Kidney (tissue), 14 donors: ENCODE data around the gene PHACTR1. TPM values are rescaled to one million over a fixed set of nuclear protein-coding genes. Genes with fewer than 3 reads are reported as not detected.

Experiments used
- DNase-seq, 5 donors: peaks; one replicate each; pipeline ENCODE4 v3.0.0-alpha.2; 2013 to 2020
- FAIRE-seq: peaks from 2 replicates; lab custom pipeline; 2012; peaks lifted over from hg19 to GRCh38; lab: Jason Lieb, UNC
- H3K27ac ChIP-seq, 2 donors: one replicate each; pipeline ENCODE4 v1.7.0; 2013; ENCODE audit warnings: low read depth in 2 of 2, low read length in 2 of 2, inconsistent platforms in 1 of 2
- H3K27me3 ChIP-seq: one replicate; pipeline ENCODE4 v1.7.1; 2013; ENCODE audit warnings: low read length, inconsistent platforms; ENCODE audit not compliant: control insufficient read depth, insufficient read depth
- H3K36me3 ChIP-seq, 3 donors: one replicate each; pipeline versions ENCODE4 v1.7.0 to v1.7.1; 2013; ENCODE audit warnings: low read length in 3 of 3, control low read depth in 1 of 3, inconsistent platforms in 1 of 3; ENCODE audit not compliant: insufficient read depth in 3 of 3, control insufficient read depth in 2 of 3
- H3K4me1 ChIP-seq, 3 donors: one replicate each; pipeline versions ENCODE4 v1.7.0 to v1.7.1; 2013; ENCODE audit warnings: low read length in 3 of 3, inconsistent platforms in 1 of 3, low read depth in 1 of 3; ENCODE audit not compliant: control insufficient read depth in 2 of 3, insufficient read depth in 2 of 3
- H3K4me3 ChIP-seq, 3 donors: one replicate each; pipeline versions ENCODE4 v1.7.0 to v1.8.1; 2013; ENCODE audit warnings: low read length in 3 of 3, control low read depth in 1 of 3, inconsistent platforms in 1 of 3
- H3K9ac ChIP-seq, 3 donors: one replicate each; pipeline versions ENCODE4 v1.7.0 to v1.7.1; 2013; ENCODE audit warnings: low read length in 3 of 3, control low read depth in 1 of 3, inconsistent platforms in 1 of 3
- H3K9me3 ChIP-seq, 3 donors: one replicate each; pipeline versions ENCODE4 v1.7.0 to v1.7.1; 2013; ENCODE audit warnings: low read length in 3 of 3, control low read depth in 1 of 3, inconsistent platforms in 1 of 3; ENCODE audit not compliant: control insufficient read depth in 2 of 3, insufficient read depth in 1 of 3
- intact Hi-C: fragments of 100-400 bp; cut with DNase I; formaldehyde crosslinking; loops from one replicate; pipeline ENCODE4 v1.11.1; 2022
- polyA plus RNA-seq: library from polyadenylated mRNA; stranded (reverse); fragments of 350-450 nt; fragmentation: Illumina TruSeq; extraction: RNeasy Lipid Tissue Mini Kit (QIAGEN cat#74804); gene quantifications from one replicate; pipeline ENCODE4 v1.2.3, GENCODE V29; 2014; ENCODE audit warnings: low read depth, low replicate concordance; ENCODE audit not compliant: insufficient read depth
- total RNA-seq: library from RNA; stranded (reverse); fragmentation: NEBNext Ultra II Directional; extraction: Animal tissue kit (Norgen Biotek cat#: 25700); gene quantifications from one replicate; pipeline ENCODE4 v1.2.1, GENCODE V29; 2021
- TF ChIP-seq, protein P1 (sequence below): IDR thresholded peaks from 3 replicates; pipeline ENCODE4 v1.5.1; 2012; ENCODE audit warnings: mild to moderate bottlenecking, moderate library complexity, borderline replicate concordance; ENCODE audit not compliant: insufficient read depth; ENCODE audit errors: extremely low read depth
- donor health status: control.
- donor health status: control.
- donor health status: control.
- donor health status: control.
- donor health status: control.
- donor health status: DM: yes; HTN: yes; CAD: no.
- donor health status: Normal renal cell carcinoma (clear cell type).

PHACTR1 gene
- total and polyA plus RNA-seq, 2 donors from 2014 or later = 3.3 to 33.6 TPM

DNA sequence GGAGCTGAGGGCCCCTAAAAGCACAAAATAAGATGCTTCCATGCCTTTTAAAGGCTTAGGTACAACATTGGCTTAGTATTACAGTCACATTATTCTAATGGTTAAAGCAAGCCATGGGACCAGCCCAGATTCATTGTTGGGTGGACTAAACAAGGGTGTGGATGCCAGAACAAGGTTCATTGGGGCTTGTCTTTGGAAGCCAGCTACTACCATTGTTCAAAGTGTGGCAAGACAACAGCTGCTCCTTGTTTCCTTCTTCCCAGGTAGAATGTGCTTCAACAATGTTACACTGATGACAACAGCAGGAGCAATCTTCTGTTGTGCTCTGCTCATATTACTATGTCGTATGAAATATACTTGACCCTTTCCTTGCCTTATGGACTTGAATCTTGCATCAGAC is 350.3 kb downstream of the PHACTR1 start:
- FAIRE-seq (no peak), DNase-seq (no peak)
- Histone ChIP-seq H3K27me3 (no peaks in the 10 kb centered on the region), H3K27ac (no peak overlapping the region), H3K9me3 (no peaks in the 10 kb centered on the region), H3K36me3 (no peaks in the 10 kb centered on the region), H3K9ac (no peak overlapping the region), H3K4me3 (no peak overlapping the region), H3K4me1 (no peaks in the 10 kb centered on the region)
- intact Hi-C loops = no loop called here
- TF ChIP-seq, protein P1, sequence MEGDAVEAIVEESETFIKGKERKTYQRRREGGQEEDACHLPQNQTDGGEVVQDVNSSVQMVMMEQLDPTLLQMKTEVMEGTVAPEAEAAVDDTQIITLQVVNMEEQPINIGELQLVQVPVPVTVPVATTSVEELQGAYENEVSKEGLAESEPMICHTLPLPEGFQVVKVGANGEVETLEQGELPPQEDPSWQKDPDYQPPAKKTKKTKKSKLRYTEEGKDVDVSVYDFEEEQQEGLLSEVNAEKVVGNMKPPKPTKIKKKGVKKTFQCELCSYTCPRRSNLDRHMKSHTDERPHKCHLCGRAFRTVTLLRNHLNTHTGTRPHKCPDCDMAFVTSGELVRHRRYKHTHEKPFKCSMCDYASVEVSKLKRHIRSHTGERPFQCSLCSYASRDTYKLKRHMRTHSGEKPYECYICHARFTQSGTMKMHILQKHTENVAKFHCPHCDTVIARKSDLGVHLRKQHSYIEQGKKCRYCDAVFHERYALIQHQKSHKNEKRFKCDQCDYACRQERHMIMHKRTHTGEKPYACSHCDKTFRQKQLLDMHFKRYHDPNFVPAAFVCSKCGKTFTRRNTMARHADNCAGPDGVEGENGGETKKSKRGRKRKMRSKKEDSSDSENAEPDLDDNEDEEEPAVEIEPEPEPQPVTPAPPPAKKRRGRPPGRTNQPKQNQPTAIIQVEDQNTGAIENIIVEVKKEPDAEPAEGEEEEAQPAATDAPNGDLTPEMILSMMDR = no peak

DNA sequence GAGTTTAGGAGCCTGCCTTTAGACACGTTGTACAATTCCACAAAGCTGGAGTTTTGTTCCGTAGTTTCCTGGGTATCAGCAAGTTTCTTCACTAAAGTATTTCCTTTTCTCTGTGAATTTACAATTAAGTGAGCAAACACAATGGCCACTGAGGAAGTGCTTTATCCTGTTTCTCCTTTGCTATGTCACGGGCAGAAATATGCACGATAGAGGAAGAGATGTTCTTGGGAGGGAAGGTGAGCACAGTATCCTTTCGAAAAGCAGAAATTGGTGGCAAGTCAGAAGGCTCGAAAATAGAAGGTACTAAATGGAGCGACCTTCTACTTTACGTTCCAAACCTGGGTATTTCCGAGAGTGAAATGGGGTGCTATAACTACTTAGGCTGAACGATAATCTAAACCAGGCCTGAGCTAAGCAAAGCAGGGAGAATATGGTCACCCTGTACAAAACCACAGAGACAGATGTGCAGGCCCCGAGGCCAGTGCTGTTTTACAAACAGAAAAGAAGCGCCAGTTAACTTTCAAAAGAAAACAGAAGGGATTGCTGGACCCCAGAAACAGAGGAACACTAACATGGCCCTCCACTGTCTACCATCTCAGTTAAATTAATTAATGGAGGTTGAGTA is 352.1 kb downstream of the PHACTR1 start:
- DNase-seq (no peak), FAIRE-seq (no peak)
- TF ChIP-seq, protein P1 = no peak
- H3K27me3 ChIP-seq = no peaks in the 10 kb centered on the region
- H3K36me3 ChIP-seq = no peaks in the 10 kb centered on the region
- peak overlapping the region; percentile 3 to 4 for H3K27ac ChIP-seq
- no peak overlapping the region for H3K4me3 ChIP-seq
- H3K9ac ChIP-seq = no peak overlapping the region
- no peaks in the 10 kb centered on the region for H3K9me3 ChIP-seq
- intact Hi-C loops = no loop called here
- no peaks in the 10 kb centered on the region for H3K4me1 ChIP-seq

DNA sequence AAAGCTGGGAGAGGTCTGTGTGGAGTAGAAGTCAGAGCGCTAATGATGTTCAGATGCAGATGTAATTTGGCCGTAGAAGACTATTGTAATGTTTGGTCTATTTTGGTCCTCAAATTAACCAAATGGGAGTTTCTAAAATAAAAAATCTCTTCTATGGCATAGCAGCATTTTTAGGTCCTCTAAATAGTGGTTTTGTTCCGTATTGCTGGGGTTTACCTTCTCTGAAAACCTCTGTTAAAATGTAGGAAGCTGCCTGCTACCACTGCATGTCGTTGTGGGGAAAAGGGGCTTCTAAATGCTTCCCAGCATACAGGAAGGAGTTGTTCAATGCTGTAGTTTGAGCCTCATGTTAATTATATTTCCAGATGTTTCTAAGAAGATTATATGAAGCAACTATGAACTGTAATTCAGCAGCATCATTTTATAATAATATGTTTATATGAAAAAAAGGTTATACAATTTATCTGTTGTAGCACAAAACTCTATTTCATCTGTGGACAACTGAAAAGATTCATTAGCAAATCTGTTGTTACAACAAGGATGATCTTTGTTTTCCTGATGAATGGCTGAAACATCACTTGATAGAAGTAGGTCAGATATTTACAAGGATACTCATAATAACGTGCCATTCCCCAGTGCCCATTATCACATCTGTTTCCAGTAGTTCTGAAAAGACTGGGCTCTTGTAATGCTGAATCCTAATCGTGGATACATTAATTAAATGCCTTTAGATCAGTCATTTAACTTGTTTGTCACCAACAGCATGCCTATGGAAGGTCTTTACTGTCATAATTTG is 355.2 kb downstream of the PHACTR1 start:
- TF ChIP-seq, protein P1 = no peak
- H3K27ac ChIP-seq = no peak overlapping the region
- no peak for FAIRE-seq

More for the DNA sequence above, 355.2 kb downstream of the PHACTR1 start:
- Histone ChIP-seq H3K36me3 (no peaks in the 10 kb centered on the region), H3K9me3 (no peaks in the 10 kb centered on the region), H3K4me1 (peaks cover 2 to 7% (median 3%) of the 10 kb centered on the region in 3 donors), H3K27me3 (no peaks in the 10 kb centered on the region), H3K4me3 (no peak overlapping the region), H3K9ac (no peak overlapping the region)
- no peak for DNase-seq
- intact Hi-C loops = no loop called here
